SK-N-SH (cell line): ENCODE data around the gene GABRB1. TPM values are rescaled to one million over a fixed set of nuclear protein-coding genes. Genes with fewer than 3 reads are reported as not detected.

ENCODE experiments used
- CTCF ChIA-PET: fragments of 300-600, 350-600 bp; formaldehyde crosslinking; extraction: SDS; loops from one replicate; lab custom pipeline; 2021; lab: Yijun Ruan, JAX
- POLR2A ChIA-PET: fragments of 350-600 bp; sonication (Branson Sonifier 250); formaldehyde crosslinking; extraction: SDS; loops from one replicate; lab custom pipeline; 2020; ENCODE audit warnings: antibody characterized with exemption, inconsistent platforms; lab: Yijun Ruan, JAX
- DNase-seq: peaks from one replicate; pipeline ENCODE4 v3.0.0; 2012
- H2AFZ ChIP-seq: fragments of 200-600 bp; sonication (generic); 2 replicates; pipeline ENCODE4 v1.8.1; 2016; ENCODE audit warnings: antibody characterized with exemption, mild to moderate bottlenecking, low read depth
- H3F3A ChIP-seq: fragments of 200-600 bp; sonication (generic); replicated peaks from 2 replicates; pipeline ENCODE3; 2016; ENCODE audit warnings: antibody characterized with exemption, mild to moderate bottlenecking; ENCODE audit not compliant: insufficient read depth
- H3K27ac ChIP-seq, 2 experiments: fragments of 200-500 bp in 1 of 2; fragments of 200-600 bp in 1 of 2; sonication (Bioruptor generic) in 1 of 2; sonication (generic), shearing (Covaris generic) in 1 of 2; 2 replicates each; pipeline versions ENCODE4 v1.5.1 to v1.6.1; 2014 to 2016; ENCODE audit warnings: low read depth in 2 of 2, inconsistent platforms in 1 of 2, low read length in 1 of 2, mild to moderate bottlenecking in 1 of 2, mixed read lengths in 1 of 2
- H3K27me3 ChIP-seq: fragments of 200-600 bp; sonication (generic), shearing (Covaris generic); 2 replicates; pipeline ENCODE4 v1.6.1; 2016; ENCODE audit warnings: mixed run types; ENCODE audit not compliant: insufficient read depth
- H3K36me3 ChIP-seq, 2 experiments: fragments of 200-500 bp in 1 of 2; fragments of 200-600 bp in 1 of 2; sonication (Bioruptor generic) in 1 of 2; sonication (generic) in 1 of 2; replicated peaks in 1 of 2; 2 replicates each; pipeline versions ENCODE3 to v1.5.1; 2014 to 2016; ENCODE audit warnings: low read length in 1 of 2, mild to moderate bottlenecking in 1 of 2; ENCODE audit not compliant: insufficient read depth in 2 of 2, control insufficient read depth in 1 of 2
- H3K4me1 ChIP-seq, 2 experiments: fragments of 200-500 bp in 1 of 2; fragments of 200-600 bp in 1 of 2; sonication (Bioruptor generic) in 1 of 2; sonication (generic), shearing (Covaris generic) in 1 of 2; 2 replicates each; pipeline versions ENCODE4 v1.5.1 to v1.6.1; 2014 to 2016; ENCODE audit warnings: low read depth in 1 of 2, low read length in 1 of 2, mixed run types in 1 of 2; ENCODE audit not compliant: insufficient read depth in 2 of 2, control insufficient read depth in 1 of 2
- H3K4me2 ChIP-seq: fragments of 200-600 bp; sonication (generic), shearing (Covaris generic); 2 replicates; pipeline ENCODE4 v1.6.1; 2017; ENCODE audit warnings: mixed run types
- H3K4me3 ChIP-seq, 2 experiments: fragments of 200-500 bp in 1 of 2; fragments of 200-600 bp in 1 of 2; sonication (Bioruptor generic) in 1 of 2; sonication (generic), shearing (Covaris generic) in 1 of 2; 2 replicates each; pipeline versions ENCODE4 v1.5.1 to v1.8.1; 2014 to 2016; ENCODE audit warnings: low read depth in 2 of 2, inconsistent platforms in 1 of 2, low read length in 1 of 2, mild to moderate bottlenecking in 1 of 2, mixed read lengths in 1 of 2, moderate library complexity in 1 of 2
- H3K79me2 ChIP-seq: fragments of 200-600 bp; sonication (generic); 2 replicates; pipeline ENCODE4 v1.8.1; 2017; ENCODE audit warnings: mild to moderate bottlenecking; ENCODE audit not compliant: insufficient read depth
- H3K9ac ChIP-seq: fragments of 200-600 bp; sonication (generic); 2 replicates; pipeline ENCODE4 v1.6.1; 2017; ENCODE audit warnings: mixed run types
- H3K9me2 ChIP-seq: fragments of 200-600 bp; sonication (generic); 2 replicates; pipeline ENCODE4 v1.6.1; 2017; ENCODE audit warnings: mixed run types
- H3K9me3 ChIP-seq: fragments of 200-600 bp; sonication (generic); 2 replicates; pipeline ENCODE4 v1.6.1; 2017; ENCODE audit warnings: mixed run types, mild to moderate bottlenecking, moderate library complexity
- H4K20me1 ChIP-seq: fragments of 200-600 bp; sonication (generic); 2 replicates; pipeline ENCODE4 v1.6.1; 2017; ENCODE audit warnings: mild to moderate bottlenecking, mixed run types; ENCODE audit not compliant: insufficient read depth
- CTCF ChIP-seq: fragments of 200-600 bp; sonication (generic); IDR thresholded peaks from 2 replicates; pipeline ENCODE4 v1.6.1; 2017; ENCODE audit warnings: antibody characterized with exemption, mild to moderate bottlenecking, moderate library complexity
- ELF1 ChIP-seq: IDR thresholded peaks from 2 replicates; pipeline ENCODE4 v1.4.0; 2012
- EZH2phosphoT487 ChIP-seq: fragments of 200-600 bp; sonication (generic); IDR thresholded peaks from 2 replicates; pipeline ENCODE4 v1.6.1; 2017; ENCODE audit warnings: low read depth, mixed run types, mild to moderate bottlenecking, antibody characterized with exemption, moderate library complexity, borderline replicate concordance
- FOXJ3 ChIP-seq: sonication (generic); formaldehyde crosslinking; IDR thresholded peaks from 2 replicates; pipeline ENCODE4 v1.5.1; 2020; ENCODE audit warnings: mild to moderate bottlenecking, missing genetic modification reagents
- FOXM1 ChIP-seq: IDR thresholded peaks from 2 replicates; pipeline ENCODE4 v1.4.0; 2012; ENCODE audit warnings: low read depth, mild to moderate bottlenecking
- GABPA ChIP-seq: IDR thresholded peaks from 2 replicates; pipeline ENCODE4 v1.4.0; 2012; ENCODE audit warnings: low read depth, mild to moderate bottlenecking
- IRF3 ChIP-seq: fragments of 150-350 bp; IDR thresholded peaks from 2 replicates; pipeline ENCODE4 v1.6.1; 2016; ENCODE audit warnings: mild to moderate bottlenecking, low read depth, low read length
- JUND ChIP-seq: IDR thresholded peaks from 2 replicates; pipeline ENCODE4 v1.4.0; 2012
- NFIC ChIP-seq: IDR thresholded peaks from 2 replicates; pipeline ENCODE4 v1.4.0; 2012; ENCODE audit warnings: borderline replicate concordance
- NRF1 ChIP-seq: IDR thresholded peaks from 2 replicates; pipeline ENCODE4 v1.6.1; 2012; ENCODE audit warnings: low read depth, mild to moderate bottlenecking, low read length
- RAD21 ChIP-seq: IDR thresholded peaks from 2 replicates; pipeline ENCODE4 v1.6.1; 2012; ENCODE audit warnings: mild to moderate bottlenecking, low read length
- RCOR1 ChIP-seq: fragments of 150-350 bp; IDR thresholded peaks from 2 replicates; pipeline ENCODE4 v1.6.1; 2017; ENCODE audit warnings: antibody characterized with exemption, low read length
- REST ChIP-seq: IDR thresholded peaks from 2 replicates; pipeline ENCODE4 v1.6.1; 2012; ENCODE audit warnings: mild to moderate bottlenecking, low read depth, low read length, moderate library complexity
- SIN3A ChIP-seq: IDR thresholded peaks from 2 replicates; pipeline ENCODE4 v1.6.1; 2012; ENCODE audit warnings: low read depth, mild to moderate bottlenecking, low read length, moderate library complexity, borderline replicate concordance
- SMC3 ChIP-seq: IDR thresholded peaks from 2 replicates; pipeline ENCODE4 v1.6.1; 2012; ENCODE audit warnings: low read depth, low read length, improper control_type of control experiment
- TAF1 ChIP-seq: IDR thresholded peaks from 2 replicates; pipeline ENCODE4 v1.6.1; 2012; ENCODE audit warnings: low read depth, mild to moderate bottlenecking, low read length, moderate library complexity, borderline replicate concordance
- TEAD4 ChIP-seq: IDR thresholded peaks from 2 replicates; pipeline ENCODE4 v1.4.0; 2012; ENCODE audit warnings: mild to moderate bottlenecking, borderline replicate concordance; ENCODE audit not compliant: insufficient read depth
- USF2 ChIP-seq: fragments of 150-350 bp; IDR thresholded peaks from 2 replicates; pipeline ENCODE4 v1.6.1; 2017; ENCODE audit warnings: antibody characterized with exemption, low read length, low read depth, borderline replicate concordance
- WGBS: methylation state at CpG from one replicate; pipeline ENCODE4 v1.1.6; 2017; ENCODE audit warnings: low lambda C conversion rate; 5-methylcytosine and 5-hydroxymethylcytosine counted together
- polyA plus RNA-seq, 3 experiments: library from polyadenylated mRNA; depleted of rRNA; stranded (reverse); fragments of >200 nt; gene quantifications; 2 replicates each; pipeline ENCODE4 v1.2.3, GENCODE V29; 2012

The GABRB1 gene
- polyA plus RNA-seq, 1 of the 3 experiments (the other 2 are of a cell fraction): not detected

- no peaks in the 10 kb centered on the region for H3K4me1 ChIP-seq
- no peak overlapping the region for H3K4me2 ChIP-seq
- no peak overlapping the region for H3K4me3 ChIP-seq
- CTCF ChIA-PET: interaction anchor here (0.9 kb wide), 1 partner anchor 42 kb away, joined by 3 read pairs; no protein-coding TSS in a partner anchor
- POLR2A ChIA-PET: no interaction called here
- H3K27me3 ChIP-seq: no peaks in the 10 kb centered on the region; the same call in 1 of the 2 replicates
- DNase-seq: no peak
- 76% methylated on average over 18 of the region's 25 CpGs for WGBS
- no peak overlapping the region for H3K27ac ChIP-seq
- H2AFZ ChIP-seq: no peak overlapping the region
- no peak for TF ChIP-seq FOXM1
- TF ChIP-seq NRF1: no peak
- no peak for TF ChIP-seq NFIC
- TF ChIP-seq USF2: no peak
- TF ChIP-seq REST: no peak
- TF ChIP-seq TEAD4: no peak
- TF ChIP-seq SIN3A: no peak
- no peak for TF ChIP-seq TAF1
- no peak for TF ChIP-seq JUND
- no peak for TF ChIP-seq FOXJ3 (CRISPR knock-in tag)
- TF ChIP-seq SMC3: no peak
- TF ChIP-seq RCOR1: no peak
- no peak for TF ChIP-seq ELF1
- no peak for TF ChIP-seq RAD21
- no peak for TF ChIP-seq IRF3
- no peak for TF ChIP-seq EZH2phosphoT487
- no peak for TF ChIP-seq CTCF
- no peak for TF ChIP-seq GABPA
- no peaks in the 10 kb centered on the region for H4K20me1 ChIP-seq
- H3F3A ChIP-seq: no peaks in the 10 kb centered on the region
- H3K9me3 ChIP-seq: no peaks in the 10 kb centered on the region
- H3K9ac ChIP-seq: no peak overlapping the region
- no peaks in the 10 kb centered on the region for H3K36me3 ChIP-seq
- no peaks in the 10 kb centered on the region for H3K79me2 ChIP-seq
- no peaks in the 10 kb centered on the region for H3K9me2 ChIP-seq
Observed at GRCh38 chr4:47425628-47426027, 394.3 kb downstream of the GABRB1 start.
